HepG2 (cell line): Measurements from ENCODE around the gene TOP2A. TPM values are rescaled to one million over a fixed set of nuclear protein-coding genes. Genes with fewer than 3 reads are reported as not detected.
A peak's percentile ranks its signal among the peaks of the same experiment; 100 is the strongest.

Experiments
- ATAC-seq: fragments of 200-7000 bp; cut with Tn5 transposase; 3 replicates; pipeline ENCODE4 v1.9.1; 2020; ENCODE audit warnings: mild to moderate bottlenecking, moderate library complexity
- BruUV-seq: library from RNA; stranded (reverse); fragments of 400-500 nt; replicated peaks from 2 replicates; lab custom pipeline; 2021; lab: Mats Ljungman, UMichigan
- CTCF ChIA-PET: fragments of 300-600 bp; formaldehyde crosslinking; extraction: SDS; loops from one replicate; lab custom pipeline; 2021; ENCODE audit warnings: low total read pairs, inconsistent platforms, low intra/inter-chr PET ratio; lab: Yijun Ruan, JAX
- POLR2A ChIA-PET: fragments of 350-600 bp; sonication (Branson Sonifier 250); formaldehyde crosslinking; loops from one replicate; lab custom pipeline; 2020; ENCODE audit warnings: antibody characterized with exemption, inconsistent platforms; lab: Yijun Ruan, JAX
- DNase-seq: peaks from one replicate; pipeline ENCODE4 v3.0.0-alpha.2; 2015; ENCODE audit warnings: low spot score
- FAIRE-seq: peaks from 3 replicates; lab custom pipeline; 2011; peaks lifted over from hg19 to GRCh38; lab: Jason Lieb, UNC
- H2AFZ ChIP-seq: one replicate; pipeline ENCODE4 v1.6.1; 2011; ENCODE audit warnings: low read length, inconsistent platforms
- H3K27ac ChIP-seq: fragments of 300-600 bp; 3 replicates; pipeline ENCODE4 v1.8.0; 2011; ENCODE audit warnings: mixed run types, mild to moderate bottlenecking, mixed read lengths, low read length, inconsistent platforms; ENCODE audit not compliant: insufficient read depth; ENCODE audit errors: extremely low read length
- H3K27me3 ChIP-seq, 2 experiments: fragments of 200-600 bp in 1 of 2; 2 replicates in 1 of 2; 3 replicates in 1 of 2; pipeline versions ENCODE4 v1.6.0 to v1.8.0; 2011; ENCODE audit warnings: low read length in 2 of 2, mild to moderate bottlenecking in 2 of 2, moderate library complexity in 2 of 2, inconsistent platforms in 1 of 2; ENCODE audit not compliant: insufficient read depth in 2 of 2, control insufficient read depth in 1 of 2
- H3K36me3 ChIP-seq, 2 experiments: fragments of 200-600 bp in 1 of 2; replicated peaks in 1 of 2; 2 replicates in 1 of 2; 3 replicates in 1 of 2; pipeline versions ENCODE4 v1.5.1 to v1.8.0; 2011; ENCODE audit warnings: low read length in 2 of 2, inconsistent platforms in 1 of 2; ENCODE audit not compliant: insufficient read depth in 2 of 2, control insufficient read depth in 1 of 2
- H3K4me1 ChIP-seq: 2 replicates; pipeline ENCODE4 v1.5.1; 2012; ENCODE audit warnings: low read length, inconsistent platforms; ENCODE audit not compliant: insufficient read depth
- H3K4me2 ChIP-seq: 2 replicates; pipeline ENCODE4 v1.6.0; 2011; ENCODE audit warnings: low read depth, low read length, inconsistent platforms
- H3K4me3 ChIP-seq, 3 experiments: fragments of 200-600 bp in 1 of 3; sonication (generic), shearing (Covaris generic) in 1 of 3; replicated peaks in 1 of 3; 2 replicates each; pipeline ENCODE4 v1.5.1; 2011 to 2016; ENCODE audit warnings: low read length in 3 of 3, inconsistent platforms in 2 of 3, low read depth in 2 of 3, mild to moderate bottlenecking in 2 of 3, control low read depth in 1 of 3, mixed read lengths in 1 of 3; ENCODE audit not compliant: insufficient read depth in 1 of 3
- H3K79me2 ChIP-seq: one replicate; pipeline ENCODE4 v1.6.1; 2011; ENCODE audit warnings: low read length, inconsistent platforms; ENCODE audit not compliant: insufficient read depth
- H3K9ac ChIP-seq: 2 replicates; pipeline ENCODE4 v1.6.0; 2011; ENCODE audit warnings: mild to moderate bottlenecking, low read depth, low read length, inconsistent platforms; ENCODE audit not compliant: insufficient read depth
- H3K9me3 ChIP-seq: 2 replicates; pipeline ENCODE4 v1.5.1; 2012; ENCODE audit warnings: mild to moderate bottlenecking, low read length
- H4K20me1 ChIP-seq: 2 replicates; pipeline ENCODE4 v1.6.0; 2011; ENCODE audit warnings: inconsistent platforms, mild to moderate bottlenecking, low read length, moderate library complexity; ENCODE audit not compliant: insufficient read depth
- ATAD3A ChIP-seq: sonication (generic); formaldehyde crosslinking; IDR thresholded peaks from 2 replicates; pipeline ENCODE4 v1.4.0; 2020; ENCODE audit warnings: missing genetic modification reagents
- RELA ChIP-seq: sonication (generic); formaldehyde crosslinking; IDR thresholded peaks from 2 replicates; pipeline ENCODE4 v1.4.0; 2020; ENCODE audit warnings: missing genetic modification reagents
- ZMYM3 ChIP-seq: sonication (generic); formaldehyde crosslinking; IDR thresholded peaks from 2 replicates; pipeline ENCODE4 v1.5.1; 2020; ENCODE audit warnings: mild to moderate bottlenecking, missing genetic modification reagents
- ZNF614 ChIP-seq: IDR thresholded peaks from 2 replicates; pipeline ENCODE4 v1.6.1; 2018; ENCODE audit warnings: missing biosample characterization, missing genetic modification reagents, inconsistent platforms, borderline replicate concordance
- ZNF704 ChIP-seq: sonication (generic); formaldehyde crosslinking; IDR thresholded peaks from 2 replicates; pipeline ENCODE4 v1.8.1; 2023; ENCODE audit warnings: mild to moderate bottlenecking, inconsistent platforms, moderate library complexity, missing genetic modification reagents, borderline replicate concordance
- WGBS: methylation state at CpG from one replicate; pipeline ENCODE4 v1.1.6; 2017; ENCODE audit warnings: low lambda C conversion rate; 5-methylcytosine and 5-hydroxymethylcytosine counted together
- in situ Hi-C: cut with HindIII; loops from 2 replicates; pipeline ENCODE4 v1.10.0; 2017; ENCODE audit warnings: low pct_unique_long_range_greater_than_20kb; ENCODE audit not compliant: extremely low pct_ligation_motif_present
- intact Hi-C: fragments of 100-400 bp; cut with micrococcal nuclease; formaldehyde crosslinking; loops from one replicate; pipeline ENCODE4 v1.10.0; 2022; ENCODE audit not compliant: unreplicated experiment
- polyA plus RNA-seq, 8 experiments: library from polyadenylated mRNA; depleted of rRNA in 3 of 8; stranded (reverse) in 7 of 8; unstranded in 1 of 8; fragments of >200 nt; fragmentation: Illumina TruSeq in 4 of 8; extraction: Trizol in 4 of 8; gene quantifications; 2 replicates each; pipeline versions ENCODE4 v1.2.1 to v1.2.3, GENCODE V29; 2011 to 2016; ENCODE audit warnings: low read depth in 4 of 8, missing spikeins in 1 of 8, mixed read lengths in 1 of 8; ENCODE audit not compliant: insufficient read depth in 1 of 8
- total RNA-seq, 5 experiments: library from RNA; depleted of rRNA; stranded (reverse); fragments of >200 nt; fragmentation: Illumina TruSeq; extraction: Trizol; gene quantifications; 2 replicates each; pipeline ENCODE4 v1.2.3, GENCODE V29; 2016; ENCODE audit warnings: low read depth in 1 of 5
- TF ChIP-seq, protein P1 (sequence below): sonication (generic); formaldehyde crosslinking; IDR thresholded peaks from 2 replicates; pipeline ENCODE4 v1.4.0; 2020; ENCODE audit warnings: missing genetic modification reagents

TOP2A gene
- total and polyA plus RNA-seq, 2 of the 13 experiments (the other 11 are each of a cell fraction or from before 2014, with no cell fraction given), result 108 to 327 TPM

- Histone ChIP-seq H3K27ac (no peak overlapping the region), H3K4me2 (0 out of 2 replicates have a peak overlapping the region, but pooled peaks have one; percentile 73), H3K9me3 (no peaks in the 10 kb centered on the region), H3K4me1 (peaks cover 46% of the 10 kb centered on the region), H3K4me3 (no peak overlapping the region; a peak in 1 of 6 replicates), H3K9ac (no peak overlapping the region), H3K36me3 (peaks cover 0 to 1% of the 10 kb centered on the region in 2 experiments; a peak in 1 of 5 replicates), H2AFZ (no peak overlapping the region), H3K79me2 (peaks cover 20% of the 10 kb centered on the region), H3K27me3 (no peaks in the 10 kb centered on the region), H4K20me1 (peaks cover 16% of the 10 kb centered on the region)
- in situ Hi-C loops (no loop called here), intact Hi-C loops (no loop called here)
- FAIRE-seq (no peak), DNase-seq (no peak), ATAC-seq (no peak)
- WGBS, result 100% methylated on average over 1 of the region's 1 CpG
- ChIA-PET POLR2A (interaction anchor here (0.8 to 6.6 kb wide), 6 partner anchors 9 to 33 kb away, joined by 4 to 48 read pairs (median 14); no protein-coding TSS in a partner anchor), CTCF (interaction anchor here (1.3 kb wide), 1 partner anchor 15 kb away, joined by 3 read pairs; no protein-coding TSS in a partner anchor)
- TF ChIP-seq ZNF614 (no peak), ZMYM3 (CRISPR knock-in tag) (peak; percentile 73), ATAD3A (CRISPR knock-in tag) (no peak)
- BruUV-seq, result no TSS peak
Measured at GRCh38 chr17:40340327-40340726, 77.4 kb downstream of the TOP2A start.

DNA sequence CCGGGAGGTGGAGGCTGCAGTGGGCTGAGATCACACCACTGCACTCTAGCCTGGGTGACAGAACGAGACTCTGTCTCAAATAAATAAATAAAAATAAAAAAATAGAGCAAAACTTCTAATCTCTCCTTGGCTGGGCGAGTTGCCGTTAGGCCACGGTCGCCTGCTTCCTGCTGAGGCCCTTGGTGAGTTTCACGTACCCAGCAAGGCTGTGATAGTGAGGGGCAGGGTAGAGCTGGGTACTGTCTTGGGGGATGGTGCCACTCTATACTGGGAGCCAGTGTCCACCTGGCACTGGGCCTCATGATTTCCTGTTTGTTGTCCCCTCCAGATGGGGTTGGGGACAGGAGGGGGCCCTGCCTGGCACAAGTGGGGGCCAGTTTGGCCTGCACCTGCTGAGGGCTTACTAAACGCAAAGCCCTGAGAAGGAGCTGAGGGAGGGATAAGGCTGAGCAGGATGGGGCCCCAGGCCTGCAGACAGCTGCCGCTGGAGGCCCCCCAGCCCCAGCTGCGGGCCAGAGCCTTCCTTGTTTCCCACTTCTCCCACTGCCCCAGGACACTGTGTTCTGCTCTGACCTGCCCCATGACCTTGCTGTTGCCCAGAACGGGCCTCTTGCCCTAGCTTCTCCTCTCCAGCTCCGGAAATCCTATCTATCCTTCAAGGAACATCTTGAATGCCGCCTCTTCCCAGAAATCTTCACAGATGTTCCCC, 78.6 kb downstream of the TOP2A start:
- POLR2A ChIA-PET, result no interaction called here

More for the DNA sequence above, 78.6 kb downstream of the TOP2A start:
- Histone ChIP-seq H3K79me2 (peaks cover 14% of the 10 kb centered on the region), H2AFZ (no peak overlapping the region), H4K20me1 (peaks cover 16% of the 10 kb centered on the region), H3K4me2 (no peak overlapping the region), H3K27me3 (no peaks in the 10 kb centered on the region), H3K27ac (no peak overlapping the region), H3K9ac (no peak overlapping the region), H3K4me3 (no peak overlapping the region), H3K9me3 (no peaks in the 10 kb centered on the region), H3K4me1 (peaks cover 49% of the 10 kb centered on the region), H3K36me3 (peaks cover 0 to 1% of the 10 kb centered on the region in 2 experiments; a peak in 1 of 5 replicates)
- WGBS, result 87% methylated on average over 13 of the region's 13 CpGs
- BruUV-seq, result no TSS peak
- TF ChIP-seq, protein P1, sequence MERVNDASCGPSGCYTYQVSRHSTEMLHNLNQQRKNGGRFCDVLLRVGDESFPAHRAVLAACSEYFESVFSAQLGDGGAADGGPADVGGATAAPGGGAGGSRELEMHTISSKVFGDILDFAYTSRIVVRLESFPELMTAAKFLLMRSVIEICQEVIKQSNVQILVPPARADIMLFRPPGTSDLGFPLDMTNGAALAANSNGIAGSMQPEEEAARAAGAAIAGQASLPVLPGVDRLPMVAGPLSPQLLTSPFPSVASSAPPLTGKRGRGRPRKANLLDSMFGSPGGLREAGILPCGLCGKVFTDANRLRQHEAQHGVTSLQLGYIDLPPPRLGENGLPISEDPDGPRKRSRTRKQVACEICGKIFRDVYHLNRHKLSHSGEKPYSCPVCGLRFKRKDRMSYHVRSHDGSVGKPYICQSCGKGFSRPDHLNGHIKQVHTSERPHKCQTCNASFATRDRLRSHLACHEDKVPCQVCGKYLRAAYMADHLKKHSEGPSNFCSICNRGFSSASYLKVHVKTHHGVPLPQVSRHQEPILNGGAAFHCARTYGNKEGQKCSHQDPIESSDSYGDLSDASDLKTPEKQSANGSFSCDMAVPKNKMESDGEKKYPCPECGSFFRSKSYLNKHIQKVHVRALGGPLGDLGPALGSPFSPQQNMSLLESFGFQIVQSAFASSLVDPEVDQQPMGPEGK (CRISPR knock-in tag), result 0 out of 2 replicates have a peak, but pooled peaks have one; percentile 10
- no peak for TF ChIP-seq ZNF704
- no peak for TF ChIP-seq RELA (CRISPR knock-in tag)
- intact Hi-C loops, result no loop called here
- ATAC-seq (no peak), DNase-seq (no peak), FAIRE-seq (no peak)
- CTCF ChIA-PET, result no interaction called here
- in situ Hi-C loops, result no loop called here
